Cardiac fibroblast (primary cell): Measurements from ENCODE around the gene TCTN1.
A peak's percentile ranks its signal among the peaks of the same experiment; 100 is the strongest.
"Not testable (repeated sequence)": the region's sequence is repeated elsewhere in the genome, so short reads cannot be mapped to it uniquely, and the experiment has no call there.

Experiments used
- DNase-seq, 2 donors: peaks; one replicate each; pipeline versions ENCODE4 v3.0.0 to v3.0.0-alpha.2; 2010; ENCODE audit warnings: low read depth in 2 of 2
- H3K4me3 ChIP-seq, 2 donors: replicated peaks in 1 of 2; 1 replicate in 1 of 2; 2 replicates in 1 of 2; pipeline ENCODE4 v1.5.1; 2011; ENCODE audit warnings: low read depth in 2 of 2, low read length in 2 of 2, mild to moderate bottlenecking in 2 of 2, moderate library complexity in 1 of 2
- TF ChIP-seq, protein P1 (sequence below): IDR thresholded peaks from one replicate; pipeline ENCODE4 v1.5.1; 2011; ENCODE audit warnings: low read depth, mild to moderate bottlenecking, low read length, inconsistent platforms

Gene TCTN1

DNA sequence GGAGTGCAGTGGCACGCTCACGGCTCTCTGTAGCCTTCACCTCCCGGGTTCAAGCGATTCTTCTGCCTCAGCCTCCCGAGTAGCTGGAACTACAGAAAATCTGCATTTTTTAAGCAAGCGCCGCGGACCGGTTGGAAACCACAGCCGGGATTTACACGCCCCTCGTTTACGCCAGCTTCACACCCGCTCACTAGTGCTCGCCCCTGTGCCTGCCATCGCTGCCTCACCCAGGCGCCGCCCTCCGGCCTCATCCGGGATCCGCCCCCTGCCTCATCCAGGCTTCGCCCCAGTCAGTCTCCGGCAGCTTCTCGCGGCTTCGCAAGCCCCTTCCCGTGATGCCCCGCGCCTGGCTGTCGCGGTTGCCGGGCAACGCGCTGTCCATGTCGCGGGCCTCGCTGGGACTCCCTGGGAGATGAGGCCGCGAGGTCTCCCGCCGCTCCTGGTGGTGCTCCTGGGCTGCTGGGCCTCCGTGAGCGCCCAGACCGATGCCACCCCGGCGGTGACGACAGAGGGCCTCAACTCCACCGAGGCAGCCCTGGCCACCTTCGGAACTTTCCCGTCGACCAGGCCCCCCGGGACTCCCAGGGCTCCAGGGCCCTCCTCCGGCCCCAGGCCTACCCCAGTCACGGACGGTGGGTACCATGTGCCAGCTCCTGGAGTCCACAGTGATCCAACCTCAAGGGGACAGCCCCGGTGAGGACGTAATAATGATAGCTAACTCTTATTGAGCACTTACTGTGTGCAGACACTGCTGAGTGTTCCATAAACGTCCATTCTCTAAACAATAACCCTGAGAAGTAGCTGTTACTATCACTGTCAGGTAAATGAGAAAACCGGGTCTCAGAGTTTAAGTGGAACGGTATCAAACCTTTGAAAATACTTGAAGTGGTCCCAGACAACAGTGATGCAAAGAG lies at the start of gene TCTN1:
TSS of gene TCTN1 (plus strand) at position 359 of the 914 bp plus-strand sequence. CDS start at position 413, 54 bp downstream.
- H3K4me3 ChIP-seq, result peak within 1 kb of the TSS; percentile 79 to 81
- peak; percentile 93 to 96 for DNase-seq
- TF ChIP-seq, protein P1, sequence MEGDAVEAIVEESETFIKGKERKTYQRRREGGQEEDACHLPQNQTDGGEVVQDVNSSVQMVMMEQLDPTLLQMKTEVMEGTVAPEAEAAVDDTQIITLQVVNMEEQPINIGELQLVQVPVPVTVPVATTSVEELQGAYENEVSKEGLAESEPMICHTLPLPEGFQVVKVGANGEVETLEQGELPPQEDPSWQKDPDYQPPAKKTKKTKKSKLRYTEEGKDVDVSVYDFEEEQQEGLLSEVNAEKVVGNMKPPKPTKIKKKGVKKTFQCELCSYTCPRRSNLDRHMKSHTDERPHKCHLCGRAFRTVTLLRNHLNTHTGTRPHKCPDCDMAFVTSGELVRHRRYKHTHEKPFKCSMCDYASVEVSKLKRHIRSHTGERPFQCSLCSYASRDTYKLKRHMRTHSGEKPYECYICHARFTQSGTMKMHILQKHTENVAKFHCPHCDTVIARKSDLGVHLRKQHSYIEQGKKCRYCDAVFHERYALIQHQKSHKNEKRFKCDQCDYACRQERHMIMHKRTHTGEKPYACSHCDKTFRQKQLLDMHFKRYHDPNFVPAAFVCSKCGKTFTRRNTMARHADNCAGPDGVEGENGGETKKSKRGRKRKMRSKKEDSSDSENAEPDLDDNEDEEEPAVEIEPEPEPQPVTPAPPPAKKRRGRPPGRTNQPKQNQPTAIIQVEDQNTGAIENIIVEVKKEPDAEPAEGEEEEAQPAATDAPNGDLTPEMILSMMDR, result no peak

DNA sequence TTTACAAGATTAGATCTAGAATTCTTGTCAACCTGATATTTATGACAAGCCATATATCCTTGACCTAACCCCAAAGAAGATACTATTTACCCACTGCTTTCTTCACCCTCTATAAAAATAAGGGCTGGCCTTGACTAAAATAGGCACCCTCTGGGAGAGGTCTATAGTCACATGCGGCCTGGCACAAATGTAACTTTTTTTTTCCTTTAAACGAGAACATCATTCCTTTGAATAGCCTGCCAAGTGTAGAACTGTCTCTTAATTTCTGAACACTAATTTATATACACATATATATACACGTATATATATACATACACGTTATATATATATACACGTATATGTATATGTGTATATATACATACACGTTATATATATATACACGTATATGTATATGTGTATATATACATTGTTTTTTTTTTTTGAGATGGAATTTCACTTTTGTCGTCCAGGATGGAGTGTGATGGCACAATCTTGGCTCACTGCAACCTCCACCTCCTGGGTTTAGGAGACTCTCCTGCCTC lies 49.4 kb upstream of the TCTN1 start:
- H3K4me3 ChIP-seq, result no peak overlapping the region
- no peak for DNase-seq
- TF ChIP-seq, protein P1, result no peak

DNA sequence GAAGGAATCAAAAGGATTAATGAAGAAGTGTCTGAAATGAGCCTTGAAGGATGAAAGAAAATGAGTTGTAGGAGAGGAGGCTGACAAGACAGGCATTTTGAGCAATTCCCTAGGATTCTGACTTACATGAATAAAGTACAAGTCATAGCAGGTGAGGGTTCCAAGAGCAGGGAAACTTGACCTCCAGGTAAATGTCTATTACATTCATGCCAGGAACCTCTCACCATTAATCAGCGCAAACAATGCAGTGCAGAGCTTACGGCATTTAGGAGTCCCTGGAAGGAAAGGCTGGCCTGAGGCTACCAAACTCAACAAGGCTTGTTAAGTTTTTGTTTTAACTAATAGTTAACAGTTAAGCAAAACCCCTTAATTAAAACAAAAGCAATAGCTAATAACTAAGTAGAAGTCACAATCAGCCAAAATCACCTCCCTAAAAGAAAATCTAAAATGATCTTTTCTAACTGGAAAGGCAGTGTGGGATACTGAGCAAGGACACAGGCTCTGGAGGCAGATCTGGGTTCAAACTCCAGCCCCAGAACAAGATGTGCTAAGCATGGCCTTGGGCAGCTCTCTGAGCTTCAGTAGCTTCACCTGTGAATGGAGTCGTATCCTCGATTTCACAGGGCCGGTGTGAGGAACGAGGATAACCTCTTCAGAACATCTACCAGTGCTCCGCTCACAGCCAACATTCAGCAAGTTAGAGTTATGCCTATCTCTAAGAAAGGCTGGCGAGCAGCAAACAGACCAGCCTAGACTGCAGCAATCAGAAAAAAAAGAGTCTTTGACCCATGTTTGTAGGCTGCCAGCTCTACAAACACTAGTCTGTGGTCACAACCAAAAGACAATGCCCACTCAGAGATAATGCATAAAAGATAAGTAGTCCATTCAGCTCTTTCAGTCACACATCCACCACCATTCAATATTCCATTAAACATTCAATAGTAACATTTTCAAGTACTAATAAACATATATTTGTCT lies 47.7 kb upstream of the TCTN1 start:
- H3K4me3 ChIP-seq, result no peak overlapping the region
- TF ChIP-seq, protein P1, result no peak

DNA sequence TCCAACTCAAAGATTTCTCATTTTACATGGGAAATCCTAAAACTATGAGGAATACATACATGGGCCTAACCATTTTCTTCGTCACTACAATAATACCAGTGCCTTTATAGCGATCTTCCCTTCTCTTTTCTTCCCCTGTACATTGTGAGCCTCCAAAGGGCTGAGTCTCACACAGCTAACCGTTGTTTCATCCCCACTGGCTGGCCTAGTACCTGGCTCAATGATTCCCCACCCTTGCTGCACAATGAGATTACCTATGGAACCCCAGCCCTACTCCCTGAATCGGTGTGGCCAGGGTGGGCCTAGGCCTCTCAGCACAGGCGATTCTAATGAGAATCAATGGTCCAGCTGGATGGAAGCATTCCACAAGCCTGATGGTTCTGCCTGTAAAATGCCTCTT lies 46.9 kb upstream of the TCTN1 start:
- no peak for DNase-seq
- H3K4me3 ChIP-seq, result no peak overlapping the region
- TF ChIP-seq, protein P1, result no peak

More for the DNA sequence above, 47.7 kb upstream of the TCTN1 start:
- DNase-seq, result no peak

DNA sequence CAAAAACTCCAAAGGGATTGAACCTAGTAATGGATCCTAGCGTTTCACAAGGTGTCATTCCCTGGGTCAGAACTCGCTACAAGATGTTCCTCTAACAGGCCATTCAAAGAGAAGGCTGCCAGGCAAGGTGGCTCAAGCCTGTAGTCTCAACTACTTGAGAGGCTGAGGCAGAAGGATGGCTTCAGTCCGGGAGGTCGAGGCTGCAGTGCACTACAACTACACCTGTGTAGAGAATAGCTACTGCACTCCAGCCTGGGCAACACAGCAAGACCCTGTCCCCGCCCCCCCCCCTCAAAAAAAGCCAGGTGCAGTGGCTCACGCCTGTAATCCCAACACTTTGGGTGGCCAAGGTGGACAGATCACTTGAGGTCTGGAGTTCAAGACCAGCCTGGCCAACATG lies 45.2 kb upstream of the TCTN1 start:
- no peak overlapping the region for H3K4me3 ChIP-seq
- TF ChIP-seq, protein P1, result no peak
- no peak for DNase-seq

DNA sequence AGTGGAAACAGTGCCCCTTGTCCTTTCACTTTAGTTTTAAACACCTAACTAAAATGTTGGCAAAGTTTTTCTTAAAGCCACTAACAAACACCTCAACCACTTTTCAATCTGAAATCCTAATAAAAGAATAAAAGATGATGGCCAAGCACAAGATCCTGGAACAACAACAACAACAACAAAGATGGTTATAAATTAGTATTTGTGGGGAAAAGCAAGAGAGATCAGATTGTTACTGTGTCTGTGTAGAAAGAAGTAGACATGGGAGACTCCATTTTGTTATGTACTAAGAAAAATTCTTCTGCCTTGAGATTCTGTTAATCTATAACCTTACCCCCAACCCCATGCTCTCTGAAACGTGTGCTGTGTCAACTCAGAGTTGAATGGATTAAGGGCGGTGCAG lies 44.1 kb upstream of the TCTN1 start:
- not testable (repeated sequence) for H3K4me3 ChIP-seq, DNase-seq

DNA sequence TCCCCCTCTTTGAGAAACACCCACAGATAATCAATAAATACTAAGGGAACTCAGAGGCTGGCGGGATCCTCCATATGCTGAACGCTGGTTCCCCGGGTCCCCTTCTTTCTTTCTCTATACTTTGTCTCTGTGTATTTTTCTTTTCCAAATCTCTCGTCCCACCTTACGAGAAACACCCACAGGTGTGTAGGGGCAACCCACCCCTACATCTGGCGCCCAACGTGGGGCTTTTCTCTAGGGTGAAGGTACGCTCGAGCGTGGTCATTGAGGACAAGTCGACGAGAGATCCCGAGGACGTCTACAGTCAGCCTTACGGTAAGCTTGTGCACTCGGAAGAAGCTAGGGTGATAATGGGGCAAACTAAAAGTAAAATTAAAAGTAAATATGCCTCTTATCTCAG lies 43.1 kb upstream of the TCTN1 start:
- not testable (repeated sequence) for DNase-seq

More for the DNA sequence above, 43.1 kb upstream of the TCTN1 start:
- H3K4me3 ChIP-seq, result not testable (repeated sequence)
